Measurements from ENCODE around the gene PKM. TPM values are rescaled to one million over a fixed set of nuclear protein-coding genes. Genes with fewer than 3 reads are reported as not detected.

PKM gene
- total and polyA plus RNA-seq, 9 of the 15 experiments (the other 6 are each of a cell fraction or from before 2014, with no cell fraction given): 140 to 825 (median 383) TPM

DNA sequence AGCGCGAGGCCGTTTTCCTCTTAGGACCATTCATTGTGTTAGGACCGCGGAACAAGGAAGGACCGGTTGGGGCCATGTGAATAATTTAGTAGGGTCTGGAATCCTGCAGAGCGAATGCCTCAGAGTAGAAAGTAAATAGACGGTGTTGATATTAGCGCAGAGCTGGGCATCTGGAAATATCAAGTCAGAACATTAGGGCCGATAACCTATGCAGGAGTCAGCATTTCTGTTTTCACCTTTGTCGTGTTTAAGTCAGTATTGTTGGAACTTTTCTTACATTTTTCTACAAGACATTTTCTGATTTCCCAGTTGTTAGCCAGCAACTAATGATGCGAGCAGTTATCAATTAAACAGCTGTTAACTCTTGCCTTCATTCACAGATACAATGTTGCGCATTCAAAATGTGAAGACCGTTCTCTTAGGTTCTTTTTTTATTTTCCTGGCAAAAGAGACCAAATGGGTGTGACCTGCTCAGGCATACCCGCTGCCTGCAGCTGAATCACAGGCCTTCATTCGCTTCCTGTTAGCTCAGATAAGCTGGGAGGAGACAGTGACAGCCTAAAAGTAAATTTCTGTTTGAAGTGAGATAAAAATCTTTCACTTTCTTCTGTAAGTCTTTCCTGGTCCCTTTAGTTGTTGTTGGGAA, 966 bp upstream of the PKM start (continued):
- TF ChIP-seq, protein P1, sequence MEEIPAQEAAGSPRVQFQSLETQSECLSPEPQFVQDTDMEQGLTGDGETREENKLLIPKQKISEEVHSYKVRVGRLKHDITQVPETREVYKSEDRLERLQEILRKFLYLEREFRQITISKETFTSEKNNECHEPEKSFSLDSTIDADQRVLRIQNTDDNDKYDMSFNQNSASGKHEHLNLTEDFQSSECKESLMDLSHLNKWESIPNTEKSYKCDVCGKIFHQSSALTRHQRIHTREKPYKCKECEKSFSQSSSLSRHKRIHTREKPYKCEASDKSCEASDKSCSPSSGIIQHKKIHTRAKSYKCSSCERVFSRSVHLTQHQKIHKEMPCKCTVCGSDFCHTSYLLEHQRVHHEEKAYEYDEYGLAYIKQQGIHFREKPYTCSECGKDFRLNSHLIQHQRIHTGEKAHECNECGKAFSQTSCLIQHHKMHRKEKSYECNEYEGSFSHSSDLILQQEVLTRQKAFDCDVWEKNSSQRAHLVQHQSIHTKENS (CRISPR knock-in tag; IDR thresholded peaks at IDR 0.05): no peak
- TF ChIP-seq HOXB6 (CRISPR knock-in tag; IDR thresholded peaks at IDR 0.05; ENCODE audit: borderline replicate concordance) (no peak), EP300 (IDR thresholded peaks at IDR 0.05; ENCODE audit: low read length) (peak; percentile 89), ZNF830 (CRISPR knock-in tag; IDR thresholded peaks at IDR 0.05) (no peak), MAZ (CRISPR knock-in tag; conservative IDR thresholded peaks at IDR 0.05 in 1 of 2, IDR thresholded peaks at IDR 0.05 in 1 of 2) (no peak), LARP7 (IDR thresholded peaks at IDR 0.05) (no peak), CC2D1A (IDR thresholded peaks at IDR 0.05) (peak; percentile 12; the same call in 1 of the 2 replicates), KAT8 (IDR thresholded peaks at IDR 0.05; ENCODE audit: low read depth) (no peak), RB1 (IDR thresholded peaks at IDR 0.05; ENCODE audit: low read depth) (no peak), SOX6 (IDR thresholded peaks at IDR 0.05) (peak; percentile 87), HMGN3 (IDR thresholded peaks at IDR 0.05; ENCODE audit: borderline replicate concordance, extremely low read depth, insufficient read length, low read depth, low read length) (no peak), ZNF134 (CRISPR knock-in tag; conservative IDR thresholded peaks at IDR 0.05) (no peak), HDGF (IDR thresholded peaks at IDR 0.05) (no peak), ZNF24 (IDR thresholded peaks at IDR 0.05) (no peak)
- TF ChIP-seq, protein P2, sequence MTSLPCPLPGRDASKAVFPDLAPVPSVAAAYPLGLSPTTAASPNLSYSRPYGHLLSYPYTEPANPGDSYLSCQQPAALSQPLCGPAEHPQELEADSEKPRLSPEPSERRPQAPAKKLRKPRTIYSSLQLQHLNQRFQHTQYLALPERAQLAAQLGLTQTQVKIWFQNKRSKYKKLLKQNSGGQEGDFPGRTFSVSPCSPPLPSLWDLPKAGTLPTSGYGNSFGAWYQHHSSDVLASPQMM (CRISPR knock-in tag; IDR thresholded peaks at IDR 0.05): no peak
- TF ChIP-seq, protein P3, sequence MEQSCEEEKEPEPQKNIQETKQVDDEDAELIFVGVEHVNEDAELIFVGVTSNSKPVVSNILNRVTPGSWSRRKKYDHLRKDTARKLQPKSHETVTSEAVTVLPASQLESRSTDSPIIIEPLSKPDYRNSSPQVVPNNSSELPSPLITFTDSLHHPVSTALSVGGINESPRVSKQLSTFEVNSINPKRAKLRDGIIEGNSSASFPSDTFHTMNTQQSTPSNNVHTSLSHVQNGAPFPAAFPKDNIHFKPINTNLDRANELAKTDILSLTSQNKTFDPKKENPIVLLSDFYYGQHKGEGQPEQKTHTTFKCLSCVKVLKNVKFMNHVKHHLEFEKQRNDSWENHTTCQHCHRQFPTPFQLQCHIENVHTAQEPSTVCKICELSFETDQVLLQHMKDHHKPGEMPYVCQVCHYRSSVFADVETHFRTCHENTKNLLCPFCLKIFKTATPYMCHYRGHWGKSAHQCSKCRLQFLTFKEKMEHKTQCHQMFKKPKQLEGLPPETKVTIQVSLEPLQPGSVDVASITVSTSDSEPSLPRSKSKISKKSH (CRISPR knock-in tag; IDR thresholded peaks at IDR 0.05): no peak
- TF ChIP-seq, protein P4, sequence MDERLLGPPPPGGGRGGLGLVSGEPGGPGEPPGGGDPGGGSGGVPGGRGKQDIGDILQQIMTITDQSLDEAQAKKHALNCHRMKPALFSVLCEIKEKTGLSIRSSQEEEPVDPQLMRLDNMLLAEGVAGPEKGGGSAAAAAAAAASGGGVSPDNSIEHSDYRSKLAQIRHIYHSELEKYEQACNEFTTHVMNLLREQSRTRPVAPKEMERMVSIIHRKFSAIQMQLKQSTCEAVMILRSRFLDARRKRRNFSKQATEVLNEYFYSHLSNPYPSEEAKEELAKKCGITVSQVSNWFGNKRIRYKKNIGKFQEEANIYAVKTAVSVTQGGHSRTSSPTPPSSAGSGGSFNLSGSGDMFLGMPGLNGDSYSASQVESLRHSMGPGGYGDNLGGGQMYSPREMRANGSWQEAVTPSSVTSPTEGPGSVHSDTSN (CRISPR knock-in tag; IDR thresholded peaks at IDR 0.05; ENCODE audit: low read depth): no peak
- TF ChIP-seq, protein P4 (tag; conservative IDR thresholded peaks at IDR 0.05; ENCODE audit: low read depth): peak; percentile 60
- TF ChIP-seq, protein P5, sequence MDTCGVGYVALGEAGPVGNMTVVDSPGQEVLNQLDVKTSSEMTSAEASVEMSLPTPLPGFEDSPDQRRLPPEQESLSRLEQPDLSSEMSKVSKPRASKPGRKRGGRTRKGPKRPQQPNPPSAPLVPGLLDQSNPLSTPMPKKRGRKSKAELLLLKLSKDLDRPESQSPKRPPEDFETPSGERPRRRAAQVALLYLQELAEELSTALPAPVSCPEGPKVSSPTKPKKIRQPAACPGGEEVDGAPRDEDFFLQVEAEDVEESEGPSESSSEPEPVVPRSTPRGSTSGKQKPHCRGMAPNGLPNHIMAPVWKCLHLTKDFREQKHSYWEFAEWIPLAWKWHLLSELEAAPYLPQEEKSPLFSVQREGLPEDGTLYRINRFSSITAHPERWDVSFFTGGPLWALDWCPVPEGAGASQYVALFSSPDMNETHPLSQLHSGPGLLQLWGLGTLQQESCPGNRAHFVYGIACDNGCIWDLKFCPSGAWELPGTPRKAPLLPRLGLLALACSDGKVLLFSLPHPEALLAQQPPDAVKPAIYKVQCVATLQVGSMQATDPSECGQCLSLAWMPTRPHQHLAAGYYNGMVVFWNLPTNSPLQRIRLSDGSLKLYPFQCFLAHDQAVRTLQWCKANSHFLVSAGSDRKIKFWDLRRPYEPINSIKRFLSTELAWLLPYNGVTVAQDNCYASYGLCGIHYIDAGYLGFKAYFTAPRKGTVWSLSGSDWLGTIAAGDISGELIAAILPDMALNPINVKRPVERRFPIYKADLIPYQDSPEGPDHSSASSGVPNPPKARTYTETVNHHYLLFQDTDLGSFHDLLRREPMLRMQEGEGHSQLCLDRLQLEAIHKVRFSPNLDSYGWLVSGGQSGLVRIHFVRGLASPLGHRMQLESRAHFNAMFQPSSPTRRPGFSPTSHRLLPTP (IDR thresholded peaks at IDR 0.05; ENCODE audit: borderline replicate concordance, extremely low read depth, insufficient read length): no peak
- TF ChIP-seq, protein P6, sequence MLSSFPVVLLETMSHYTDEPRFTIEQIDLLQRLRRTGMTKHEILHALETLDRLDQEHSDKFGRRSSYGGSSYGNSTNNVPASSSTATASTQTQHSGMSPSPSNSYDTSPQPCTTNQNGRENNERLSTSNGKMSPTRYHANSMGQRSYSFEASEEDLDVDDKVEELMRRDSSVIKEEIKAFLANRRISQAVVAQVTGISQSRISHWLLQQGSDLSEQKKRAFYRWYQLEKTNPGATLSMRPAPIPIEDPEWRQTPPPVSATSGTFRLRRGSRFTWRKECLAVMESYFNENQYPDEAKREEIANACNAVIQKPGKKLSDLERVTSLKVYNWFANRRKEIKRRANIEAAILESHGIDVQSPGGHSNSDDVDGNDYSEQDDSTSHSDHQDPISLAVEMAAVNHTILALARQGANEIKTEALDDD (IDR thresholded peaks at IDR 0.05): no peak
